ENCODE data around the gene SEPTIN3.

SEPTIN3 gene

DNA sequence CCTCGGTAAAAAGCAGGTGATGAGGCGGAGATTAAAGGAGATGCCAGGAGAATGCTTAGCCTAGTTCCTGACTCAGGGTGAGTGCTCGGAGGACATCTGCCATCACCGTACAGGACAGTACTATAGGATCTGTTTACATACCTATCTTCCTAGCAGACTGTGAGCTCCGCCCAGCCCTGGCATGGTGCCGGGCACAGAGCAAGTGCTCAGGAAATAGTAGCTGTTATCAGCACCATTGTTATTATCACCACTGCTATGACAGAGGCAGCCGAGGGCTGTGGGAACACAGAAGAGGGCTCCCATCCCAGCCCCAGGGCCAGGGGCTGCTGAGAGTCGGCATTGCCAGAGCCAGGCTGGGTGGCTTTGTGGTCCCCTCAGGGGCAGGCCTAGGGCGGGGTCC is 642 bp upstream of the SEPTIN3 start:
- Histone ChIP-seq H3K9ac (ENCODE audit: low read depth, low read length) (no peak overlapping the region), H3K4me3 (ENCODE audit: low read depth, low read length) (no peak overlapping the region)

DNA sequence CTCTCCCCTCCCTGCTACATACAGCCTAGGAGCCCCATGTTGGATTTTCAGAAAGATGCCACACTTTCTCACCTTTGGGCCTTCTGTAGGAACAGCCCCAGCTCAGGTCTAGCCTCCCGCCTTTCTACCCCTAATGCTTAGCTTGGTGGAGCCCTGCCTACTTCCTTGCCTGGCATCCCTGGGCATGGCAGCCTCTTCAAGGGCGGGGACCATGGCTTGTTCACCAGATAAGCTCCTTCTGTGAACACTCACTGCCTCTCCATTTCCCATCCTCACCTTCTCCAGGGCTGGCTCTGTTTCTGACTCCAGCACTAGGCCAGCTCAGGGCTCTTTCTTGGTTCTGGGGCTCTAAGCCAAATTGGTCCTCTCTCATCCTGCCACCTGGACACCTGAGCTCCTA is 1.4 kb downstream of the SEPTIN3 start:
- no peak overlapping the region for H3K9ac ChIP-seq (ENCODE audit: low read depth, low read length)
- peaks cover 2% of the 10 kb centered on the region for H3K4me1 ChIP-seq (ENCODE audit: control insufficient read depth, insufficient read depth, low read length)
- H3K4me3 ChIP-seq (ENCODE audit: low read depth, low read length): no peak overlapping the region
- no peaks in the 10 kb centered on the region for H3K9me3 ChIP-seq (ENCODE audit: control insufficient read depth, insufficient read depth, low read length)
- peaks cover 14% of the 10 kb centered on the region for H3K27me3 ChIP-seq (ENCODE audit: control insufficient read depth, insufficient read depth, low read length)
- no peaks in the 10 kb centered on the region for H3K36me3 ChIP-seq (ENCODE audit: control insufficient read depth, insufficient read depth, low read length)

More for the DNA sequence above, 642 bp upstream of the SEPTIN3 start:
- H3K4me1 ChIP-seq (ENCODE audit: control insufficient read depth, insufficient read depth, low read length): peaks cover 6% of the 10 kb centered on the region
- H3K9me3 ChIP-seq (ENCODE audit: control insufficient read depth, insufficient read depth, low read length): no peaks in the 10 kb centered on the region
- H3K36me3 ChIP-seq (ENCODE audit: control insufficient read depth, insufficient read depth, low read length): no peaks in the 10 kb centered on the region
- H3K27me3 ChIP-seq (ENCODE audit: control insufficient read depth, insufficient read depth, low read length): peaks cover 5% of the 10 kb centered on the region

DNA sequence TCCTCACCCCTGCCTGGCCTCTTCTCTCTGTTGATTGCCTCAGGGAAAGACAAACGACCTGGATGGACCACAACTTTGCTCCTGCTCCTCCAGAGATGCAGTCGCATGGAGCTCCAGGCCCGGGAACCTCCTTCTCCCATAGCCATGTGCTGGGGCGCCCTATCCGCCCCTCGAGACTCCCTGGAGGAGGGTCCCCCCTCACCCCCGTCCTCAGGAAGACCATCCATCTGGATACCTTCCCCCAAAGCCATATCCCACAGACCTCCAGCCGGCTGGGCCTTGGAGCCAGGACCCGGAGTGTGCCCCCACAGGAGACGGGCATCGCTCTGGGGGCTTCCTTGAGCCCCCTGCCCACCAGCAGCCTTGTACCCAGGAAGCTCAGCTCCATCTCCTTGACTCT is 2.2 kb downstream of the SEPTIN3 start:
- no peaks in the 10 kb centered on the region for H3K36me3 ChIP-seq (ENCODE audit: control insufficient read depth, insufficient read depth, low read length)
- H3K9ac ChIP-seq (ENCODE audit: low read depth, low read length): no peak overlapping the region
- H3K27me3 ChIP-seq (ENCODE audit: control insufficient read depth, insufficient read depth, low read length): peaks cover 21% of the 10 kb centered on the region
- no peaks in the 10 kb centered on the region for H3K9me3 ChIP-seq (ENCODE audit: control insufficient read depth, insufficient read depth, low read length)
- H3K4me1 ChIP-seq (ENCODE audit: control insufficient read depth, insufficient read depth, low read length): peaks cover 2% of the 10 kb centered on the region
- no peak overlapping the region for H3K4me3 ChIP-seq (ENCODE audit: low read depth, low read length)

DNA sequence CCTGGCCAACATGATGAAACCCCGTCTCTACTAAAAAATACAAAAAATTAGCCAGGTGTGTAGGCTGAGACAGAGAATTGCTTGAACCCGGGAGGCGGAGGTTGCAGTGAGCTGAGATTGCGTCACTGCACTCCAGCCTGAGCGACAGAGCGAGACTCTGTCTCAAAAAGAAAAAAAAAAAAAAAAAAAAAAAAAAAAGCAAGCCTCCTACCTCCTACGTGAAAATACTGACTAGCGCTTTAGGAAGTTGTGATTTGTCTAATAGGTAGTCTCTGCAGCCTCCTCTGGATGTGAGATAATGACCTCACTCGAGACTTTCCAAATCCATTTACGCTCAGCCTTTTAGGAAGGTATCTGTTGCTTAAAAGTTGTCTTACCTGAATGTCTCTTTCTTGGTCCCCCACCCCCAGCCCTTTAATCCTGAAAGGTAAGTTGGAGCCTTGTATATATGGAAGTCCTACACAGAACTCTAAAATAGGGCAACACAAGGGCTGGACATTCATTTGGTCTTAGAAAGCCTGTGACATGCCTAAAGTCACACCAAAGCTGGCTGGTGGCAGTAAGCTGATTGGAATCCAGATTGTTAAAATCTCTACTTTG is 5.5 kb downstream of the SEPTIN3 start:
- H3K9me3 ChIP-seq (ENCODE audit: control insufficient read depth, insufficient read depth, low read length): no peaks in the 10 kb centered on the region
- H3K4me3 ChIP-seq (ENCODE audit: low read depth, low read length): no peak overlapping the region
- no peaks in the 10 kb centered on the region for H3K36me3 ChIP-seq (ENCODE audit: control insufficient read depth, insufficient read depth, low read length)
- no peak overlapping the region for H3K9ac ChIP-seq (ENCODE audit: low read depth, low read length)
- peaks cover 5% of the 10 kb centered on the region for H3K4me1 ChIP-seq (ENCODE audit: control insufficient read depth, insufficient read depth, low read length)
- H3K27me3 ChIP-seq (ENCODE audit: control insufficient read depth, insufficient read depth, low read length): peaks cover 24% of the 10 kb centered on the region

GRCh38 chr22:41975299-41976069 is 6.2 kb downstream of the SEPTIN3 start:
- Histone ChIP-seq H3K9ac (ENCODE audit: low read depth, low read length) (no peak overlapping the region), H3K4me1 (ENCODE audit: control insufficient read depth, insufficient read depth, low read length) (peaks cover 5% of the 10 kb centered on the region), H3K9me3 (ENCODE audit: control insufficient read depth, insufficient read depth, low read length) (no peaks in the 10 kb centered on the region), H3K27me3 (ENCODE audit: control insufficient read depth, insufficient read depth, low read length) (peaks cover 24% of the 10 kb centered on the region), H3K4me3 (ENCODE audit: low read depth, low read length) (peak overlapping the region; percentile 37), H3K36me3 (ENCODE audit: control insufficient read depth, insufficient read depth, low read length) (no peaks in the 10 kb centered on the region)

- H3K4me1 ChIP-seq (ENCODE audit: control insufficient read depth, insufficient read depth, low read length): peaks cover 5% of the 10 kb centered on the region
- H3K9ac ChIP-seq (ENCODE audit: low read depth, low read length): no peak overlapping the region
These were observed 7.0 kb downstream of the SEPTIN3 start for GRCh38 chr22:41976070-41976901.

DNA sequence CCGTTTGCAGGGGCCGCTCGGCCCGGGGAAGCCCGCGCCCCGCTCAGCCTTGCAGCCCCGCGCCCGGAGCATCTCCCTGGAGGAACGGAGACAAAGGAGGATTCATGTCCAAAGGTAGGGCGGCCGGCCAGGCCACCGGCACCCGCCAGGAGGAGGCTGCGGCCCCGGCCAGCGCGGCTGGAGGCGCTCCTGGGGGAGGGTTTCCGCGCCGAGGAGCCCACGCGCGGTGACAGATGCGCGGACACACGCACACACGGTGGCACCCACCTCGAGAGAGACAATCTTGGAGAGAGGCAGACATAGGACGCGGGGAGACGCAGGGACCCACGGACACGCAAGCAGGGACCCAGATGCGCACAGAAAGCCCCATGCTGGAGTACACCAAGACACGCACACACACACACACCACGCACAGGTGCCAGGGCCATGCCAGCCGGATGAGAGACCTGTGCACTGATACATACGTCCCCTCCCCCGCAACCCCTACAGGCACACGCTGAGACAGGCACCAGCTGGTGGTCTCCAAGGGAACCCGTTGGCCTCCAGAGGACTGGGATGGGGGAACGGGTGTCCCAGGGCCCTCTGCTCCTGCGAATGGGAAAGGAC is 7.8 kb downstream of the SEPTIN3 start:
- H3K4me3 ChIP-seq (ENCODE audit: low read depth, low read length): peak overlapping the region; percentile 88
- no peak overlapping the region for H3K9ac ChIP-seq (ENCODE audit: low read depth, low read length)
- peaks cover 5% of the 10 kb centered on the region for H3K4me1 ChIP-seq (ENCODE audit: control insufficient read depth, insufficient read depth, low read length)
- H3K9me3 ChIP-seq (ENCODE audit: control insufficient read depth, insufficient read depth, low read length): no peaks in the 10 kb centered on the region
- no peaks in the 10 kb centered on the region for H3K36me3 ChIP-seq (ENCODE audit: control insufficient read depth, insufficient read depth, low read length)
- peaks cover 24% of the 10 kb centered on the region for H3K27me3 ChIP-seq (ENCODE audit: control insufficient read depth, insufficient read depth, low read length)

More at GRCh38 chr22:41976070-41976901, 7.0 kb downstream of the SEPTIN3 start:
- Histone ChIP-seq H3K27me3 (ENCODE audit: control insufficient read depth, insufficient read depth, low read length) (peaks cover 24% of the 10 kb centered on the region), H3K36me3 (ENCODE audit: control insufficient read depth, insufficient read depth, low read length) (no peaks in the 10 kb centered on the region), H3K4me3 (ENCODE audit: low read depth, low read length) (peak overlapping the region; percentile 37), H3K9me3 (ENCODE audit: control insufficient read depth, insufficient read depth, low read length) (no peaks in the 10 kb centered on the region)

GRCh38 chr22:41978732-41979131 is 9.5 kb downstream of the SEPTIN3 start:
- H3K36me3 ChIP-seq (ENCODE audit: control insufficient read depth, insufficient read depth, low read length): no peaks in the 10 kb centered on the region
- H3K27me3 ChIP-seq (ENCODE audit: control insufficient read depth, insufficient read depth, low read length): peaks cover 19% of the 10 kb centered on the region
- no peak overlapping the region for H3K4me3 ChIP-seq (ENCODE audit: low read depth, low read length)
- H3K9me3 ChIP-seq (ENCODE audit: control insufficient read depth, insufficient read depth, low read length): no peaks in the 10 kb centered on the region
- no peak overlapping the region for H3K9ac ChIP-seq (ENCODE audit: low read depth, low read length)
- peaks cover 5% of the 10 kb centered on the region for H3K4me1 ChIP-seq (ENCODE audit: control insufficient read depth, insufficient read depth, low read length)

DNA sequence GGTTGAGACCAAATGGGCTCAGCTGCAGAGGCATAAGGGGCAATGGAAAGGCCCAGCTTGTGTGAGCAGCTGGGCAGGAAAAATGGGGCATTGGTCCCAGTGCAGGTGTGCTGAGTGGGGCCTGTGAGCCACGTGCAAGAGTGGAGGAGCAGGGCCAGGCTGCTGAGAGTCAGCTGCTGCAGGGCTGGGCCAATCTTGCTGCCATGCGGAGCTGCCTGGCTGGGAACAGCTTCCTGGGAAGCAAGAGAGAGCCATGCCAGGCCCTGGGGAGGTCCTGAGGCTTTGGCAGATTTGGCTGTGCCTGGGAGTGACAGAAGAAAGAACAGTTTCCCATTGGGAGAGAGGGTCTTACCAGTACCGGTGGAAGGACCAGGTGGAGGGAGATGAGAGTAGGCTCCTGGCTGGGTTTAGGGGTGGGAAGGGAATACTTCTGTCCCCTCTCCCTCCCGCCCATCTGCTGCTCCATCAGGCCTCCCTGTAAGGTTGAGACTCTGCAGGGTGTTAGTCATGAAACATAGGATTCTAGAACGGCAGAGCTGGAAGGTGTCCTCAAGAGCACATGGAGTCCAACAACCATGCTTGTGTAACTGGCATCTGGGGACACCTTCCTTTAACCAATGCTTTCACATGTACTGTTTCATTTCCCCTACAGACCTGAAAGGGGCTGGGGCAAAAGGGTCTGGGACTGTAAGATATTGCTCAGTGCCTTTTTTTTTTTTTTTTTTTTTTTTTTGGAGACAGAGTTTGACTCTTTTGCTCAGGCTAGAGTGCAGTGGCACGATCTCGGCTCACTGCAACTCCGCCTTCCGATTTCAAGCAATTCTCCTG is 10.4 kb downstream of the SEPTIN3 start:
- peaks cover 19% of the 10 kb centered on the region for H3K27me3 ChIP-seq (ENCODE audit: control insufficient read depth, insufficient read depth, low read length)
- H3K9ac ChIP-seq (ENCODE audit: low read depth, low read length): no peak overlapping the region
- peaks cover 5% of the 10 kb centered on the region for H3K4me1 ChIP-seq (ENCODE audit: control insufficient read depth, insufficient read depth, low read length)
- H3K9me3 ChIP-seq (ENCODE audit: control insufficient read depth, insufficient read depth, low read length): no peaks in the 10 kb centered on the region
- H3K36me3 ChIP-seq (ENCODE audit: control insufficient read depth, insufficient read depth, low read length): no peaks in the 10 kb centered on the region
- H3K4me3 ChIP-seq (ENCODE audit: low read depth, low read length): no peak overlapping the region

DNA sequence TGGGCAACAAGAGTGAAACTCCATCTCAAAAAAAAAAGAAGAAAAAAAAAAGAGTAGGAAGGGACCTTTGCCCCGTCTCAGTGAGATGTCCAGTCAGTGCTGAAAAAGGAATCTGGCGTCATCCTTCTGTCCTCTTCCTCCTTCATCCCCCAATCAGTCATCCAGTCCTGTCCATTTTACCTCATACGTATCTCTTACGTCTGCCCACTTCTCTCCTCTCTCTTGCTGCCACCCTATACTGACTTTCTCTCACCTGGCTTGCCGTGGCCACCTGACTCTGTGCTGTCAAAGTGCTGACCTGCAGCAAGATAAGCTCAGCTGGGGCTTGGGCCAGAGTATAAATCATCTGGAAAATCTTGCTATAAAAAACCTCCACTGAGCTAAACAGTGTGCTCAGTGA is 13.6 kb downstream of the SEPTIN3 start:
- Histone ChIP-seq H3K4me3 (ENCODE audit: low read depth, low read length) (no peak overlapping the region), H3K9me3 (ENCODE audit: control insufficient read depth, insufficient read depth, low read length) (no peaks in the 10 kb centered on the region), H3K9ac (ENCODE audit: low read depth, low read length) (no peak overlapping the region), H3K36me3 (ENCODE audit: control insufficient read depth, insufficient read depth, low read length) (no peaks in the 10 kb centered on the region), H3K27me3 (ENCODE audit: control insufficient read depth, insufficient read depth, low read length) (no peaks in the 10 kb centered on the region), H3K4me1 (ENCODE audit: control insufficient read depth, insufficient read depth, low read length) (peaks cover 5% of the 10 kb centered on the region)
